HepG2 (cell line): ENCODE measurements around the gene TRPV2. TPM values are rescaled to one million over a fixed set of nuclear protein-coding genes. Genes with fewer than 3 reads are reported as not detected.
A peak's percentile ranks its signal among the peaks of the same experiment; 100 is the strongest.

Experiments
- ATF6 ChIP-seq: sonication (generic); formaldehyde crosslinking; conservative IDR thresholded peaks from 2 replicates; pipeline ENCODE4 v1.4.0; 2020; ENCODE audit warnings: missing genetic modification reagents
- ATRX ChIP-seq: sonication (generic); formaldehyde crosslinking; IDR thresholded peaks from 2 replicates; pipeline ENCODE4 v1.4.0; 2020; ENCODE audit warnings: missing genetic modification reagents, borderline replicate concordance
- BRCA1 ChIP-seq: sonication (generic); formaldehyde crosslinking; IDR thresholded peaks from 2 replicates; pipeline ENCODE4 v1.4.0; 2020; ENCODE audit warnings: missing genetic modification reagents
- BRD4 ChIP-seq: sonication (generic); formaldehyde crosslinking; IDR thresholded peaks from 2 replicates; pipeline ENCODE4 v1.4.0; 2020; ENCODE audit warnings: missing genetic modification reagents
- CBFB ChIP-seq: sonication (generic); formaldehyde crosslinking; IDR thresholded peaks from 2 replicates; pipeline ENCODE4 v1.4.0; 2020; ENCODE audit warnings: missing genetic modification reagents
- DR1 ChIP-seq: sonication (generic); formaldehyde crosslinking; IDR thresholded peaks from 2 replicates; pipeline ENCODE4 v1.8.0; 2021; ENCODE audit warnings: mild to moderate bottlenecking, missing genetic modification reagents, inconsistent platforms
- ELF3 ChIP-seq: IDR thresholded peaks from 2 replicates; pipeline ENCODE4 v1.6.1; 2016; ENCODE audit warnings: missing genetic modification reagents, missing compliant biosample characterization
- KLF16 ChIP-seq, 2 experiments: sonication (generic) in 1 of 2; formaldehyde crosslinking in 1 of 2; IDR thresholded peaks; 2 replicates each; pipeline versions ENCODE4 v1.6.1 to v1.8.0; 2016 to 2023; ENCODE audit warnings: missing genetic modification reagents in 2 of 2, missing compliant biosample characterization in 1 of 2
- KLF9 ChIP-seq: IDR thresholded peaks from 2 replicates; pipeline ENCODE4 v1.6.1; 2016; ENCODE audit warnings: low read depth
- MAX ChIP-seq: IDR thresholded peaks from 2 replicates; pipeline ENCODE4 v1.6.1; 2012; ENCODE audit warnings: inconsistent platforms
- MED8 ChIP-seq: sonication (generic); formaldehyde crosslinking; IDR thresholded peaks from 2 replicates; pipeline ENCODE4 v1.8.1; 2023; ENCODE audit warnings: mild to moderate bottlenecking, missing genetic modification reagents; ENCODE audit not compliant: insufficient replicate concordance
- MEF2D ChIP-seq: sonication (generic); formaldehyde crosslinking; IDR thresholded peaks from 2 replicates; pipeline ENCODE4 v1.5.1; 2020; ENCODE audit warnings: mild to moderate bottlenecking, missing genetic modification reagents
- NFE2L1 ChIP-seq: sonication (generic); formaldehyde crosslinking; IDR thresholded peaks from 2 replicates; pipeline ENCODE4 v1.4.0; 2020; ENCODE audit warnings: missing genetic modification reagents, mild to moderate bottlenecking, borderline replicate concordance
- PAF1 ChIP-seq: IDR thresholded peaks from 2 replicates; pipeline ENCODE4 v1.6.1; 2016; ENCODE audit warnings: missing genetic modification reagents, missing compliant biosample characterization
- PBX3 ChIP-seq: sonication (generic); formaldehyde crosslinking; IDR thresholded peaks from 2 replicates; pipeline ENCODE4 v1.8.1; 2023; ENCODE audit warnings: missing genetic modification reagents, inconsistent platforms, borderline replicate concordance
- PHF20 ChIP-seq: sonication (generic); formaldehyde crosslinking; IDR thresholded peaks from 2 replicates; pipeline ENCODE4 v1.5.0; 2020; ENCODE audit warnings: mild to moderate bottlenecking, missing genetic modification reagents
- PHF5A ChIP-seq: IDR thresholded peaks from one replicate; pipeline ENCODE4 v1.6.1; 2018; ENCODE audit warnings: low read depth, missing genetic modification reagents; ENCODE audit not compliant: unreplicated experiment
- POLR2G ChIP-seq: fragments of 200-400 bp; formaldehyde crosslinking; IDR thresholded peaks from 2 replicates; pipeline ENCODE4 v1.6.1; 2018; ENCODE audit warnings: mild to moderate bottlenecking, low read depth, low read length, moderate library complexity
- PRPF4 ChIP-seq: fragments of 200-400 bp; formaldehyde crosslinking; IDR thresholded peaks from 2 replicates; pipeline ENCODE4 v1.6.1; 2016; ENCODE audit warnings: low read length, low read depth; ENCODE audit not compliant: poor library complexity, severe bottlenecking
- RBFOX2 ChIP-seq: fragments of 200-400 bp; formaldehyde crosslinking; IDR thresholded peaks from 2 replicates; pipeline ENCODE4 v1.6.1; 2017; ENCODE audit warnings: low read depth, mild to moderate bottlenecking, low read length
- SOX5 ChIP-seq: IDR thresholded peaks from 2 replicates; pipeline ENCODE4 v1.6.1; 2016; ENCODE audit warnings: borderline replicate concordance
- SSRP1 ChIP-seq: IDR thresholded peaks from 2 replicates; pipeline ENCODE4 v1.6.1; 2016; ENCODE audit warnings: control low read depth
- WIZ ChIP-seq: sonication (generic); formaldehyde crosslinking; IDR thresholded peaks from 2 replicates; pipeline ENCODE4 v1.5.1; 2020; ENCODE audit warnings: mild to moderate bottlenecking, missing genetic modification reagents
- YEATS4 ChIP-seq: sonication (generic); formaldehyde crosslinking; IDR thresholded peaks from 2 replicates; pipeline ENCODE4 v1.4.0; 2020; ENCODE audit warnings: missing genetic modification reagents, borderline replicate concordance
- ZFP82 ChIP-seq: sonication (generic); formaldehyde crosslinking; IDR thresholded peaks from 2 replicates; pipeline ENCODE4 v1.5.1; 2020; ENCODE audit warnings: mild to moderate bottlenecking, missing genetic modification reagents, borderline replicate concordance
- ZNF350 ChIP-seq: sonication (generic); formaldehyde crosslinking; IDR thresholded peaks from 2 replicates; pipeline ENCODE4 v1.4.0; 2020; ENCODE audit warnings: mild to moderate bottlenecking, low read depth, missing genetic modification reagents, borderline replicate concordance
- ZNF615 ChIP-seq: sonication (generic); formaldehyde crosslinking; IDR thresholded peaks from 2 replicates; pipeline ENCODE4 v1.5.0; 2020; ENCODE audit warnings: mild to moderate bottlenecking, missing genetic modification reagents, borderline replicate concordance
- ZNF674 ChIP-seq: sonication (generic); formaldehyde crosslinking; IDR thresholded peaks from 2 replicates; pipeline ENCODE4 v1.5.0; 2020; ENCODE audit warnings: low read depth, mild to moderate bottlenecking, missing genetic modification reagents
- ZNF7 ChIP-seq: IDR thresholded peaks from 2 replicates; pipeline ENCODE4 v1.6.1; 2016; ENCODE audit warnings: missing biosample characterization, missing genetic modification reagents
- polyA plus RNA-seq, 8 experiments: library from polyadenylated mRNA; depleted of rRNA in 3 of 8; stranded (reverse) in 7 of 8; unstranded in 1 of 8; fragments of >200 nt; fragmentation: Illumina TruSeq in 4 of 8; extraction: Trizol in 4 of 8; gene quantifications; 2 replicates each; pipeline versions ENCODE4 v1.2.1 to v1.2.3, GENCODE V29; 2011 to 2016; ENCODE audit warnings: low read depth in 4 of 8, missing spikeins in 1 of 8, mixed read lengths in 1 of 8; ENCODE audit not compliant: insufficient read depth in 1 of 8
- total RNA-seq, 5 experiments: library from RNA; depleted of rRNA; stranded (reverse); fragments of >200 nt; fragmentation: Illumina TruSeq; extraction: Trizol; gene quantifications; 2 replicates each; pipeline ENCODE4 v1.2.3, GENCODE V29; 2016; ENCODE audit warnings: low read depth in 1 of 5

TRPV2 gene
- total and polyA plus RNA-seq, 2 of the 13 experiments (the other 11 are each of a cell fraction or from before 2014, with no cell fraction given) = 13.6 to 21.3 TPM

- TF ChIP-seq PBX3 (CRISPR knock-in tag) (no peak), MED8 (CRISPR knock-in tag) (no peak), RBFOX2 (peak; percentile 46), PRPF4 (no peak), ATRX (CRISPR knock-in tag) (no peak), BRD4 (CRISPR knock-in tag) (no peak), NFE2L1 (no peak), SOX5 (CRISPR knock-in tag) (no peak), MAX (peak; percentile 47; the same call in 1 of the 2 replicates), PHF20 (CRISPR knock-in tag) (no peak), MEF2D (CRISPR knock-in tag) (0 out of 2 replicates have a peak, but pooled peaks have one; percentile 24), YEATS4 (CRISPR knock-in tag) (no peak; the same call in 1 of the 2 replicates), ZNF674 (CRISPR knock-in tag) (no peak), WIZ (CRISPR knock-in tag) (no peak), PHF5A (peak; percentile 50), SSRP1 (0 out of 2 replicates have a peak, but pooled peaks have one; percentile 61), POLR2G (peak; percentile 74), KLF16 (CRISPR knock-in tag; IDR thresholded peaks at IDR 0.05) (0 out of 4 replicates have a peak, but pooled peaks of 1 of the 2 experiments have one; percentile 17), ZFP82 (no peak), ZNF615 (CRISPR knock-in tag) (0 out of 2 replicates have a peak, but pooled peaks have one; percentile 21), DR1 (CRISPR knock-in tag) (no peak), KLF9 (CRISPR knock-in tag) (no peak), ZNF7 (CRISPR knock-in tag) (no peak), CBFB (CRISPR knock-in tag) (peak; percentile 5; the same call in 1 of the 2 replicates), ATF6 (CRISPR knock-in tag) (no peak), ELF3 (CRISPR knock-in tag) (no peak), BRCA1 (CRISPR knock-in tag) (no peak), PAF1 (CRISPR knock-in tag) (peak; percentile 40; the same call in 1 of the 2 replicates), ZNF350 (CRISPR knock-in tag) (no peak)
Measured at GRCh38 chr17:16442594-16443510, 27.5 kb downstream of the TRPV2 start (continued).
